Spleen (tissue), 7 donors: ENCODE data around the gene TMEM151A.

Experiments used
- POLR2A ChIP-seq, 3 donors: fragments of 450-650 bp; IDR thresholded peaks; one replicate each; pipeline ENCODE4 v1.5.1; 2017; ENCODE audit warnings: antibody characterized with exemption in 3 of 3, mild to moderate bottlenecking in 1 of 3
- TF ChIP-seq, protein P1 (sequence below), 11 experiments: fragments of 200-600 bp in 7 of 11; fragments of 450-650 bp in 4 of 11; sonication (generic) in 4 of 11; IDR thresholded peaks in 8 of 11; conservative IDR thresholded peaks in 3 of 11; 1 replicate in 7 of 11; 2 replicates in 4 of 11; pipeline versions ENCODE4 v1.4.0 to v1.8.0; 2016 to 2021; ENCODE audit warnings: antibody characterized with exemption in 11 of 11, inconsistent platforms in 4 of 11, mild to moderate bottlenecking in 1 of 11
- donor health status: DM: no; HTN: no; CAD: no; lungs with moderate emphysema.
- donor health status: DM: no; HTN: no; CAD: no.
- donor health status: DM: no; HTN: no; CAD: no.

DNA sequence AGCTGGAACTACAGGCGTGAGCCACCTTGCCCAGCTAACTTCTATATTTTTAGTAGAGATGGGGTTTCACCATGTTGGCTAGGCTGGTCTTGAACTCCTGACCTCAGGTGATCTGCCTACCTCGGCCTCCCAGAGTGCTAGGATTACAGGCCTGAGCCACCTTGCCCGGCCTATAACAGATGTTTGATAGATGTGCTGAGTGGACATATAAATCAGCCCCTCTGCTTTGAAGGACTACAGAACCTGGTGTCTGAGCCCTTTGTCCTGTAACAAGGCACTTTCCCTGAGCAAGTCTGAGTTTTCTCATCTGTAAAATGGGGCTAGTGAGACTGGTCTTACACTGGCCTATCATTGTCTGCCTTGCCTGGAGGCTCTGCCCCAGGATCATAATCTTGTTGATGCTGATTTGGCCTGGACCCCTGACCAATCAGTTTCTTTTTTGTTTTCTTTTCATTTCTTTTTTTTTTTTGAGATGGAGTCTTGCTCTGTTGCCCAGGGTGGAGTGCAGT lies 37.5 kb downstream of the TMEM151A start:
- TF ChIP-seq POLR2A (IDR thresholded peaks at IDR 0.05): no peak
- TF ChIP-seq, protein P1, sequence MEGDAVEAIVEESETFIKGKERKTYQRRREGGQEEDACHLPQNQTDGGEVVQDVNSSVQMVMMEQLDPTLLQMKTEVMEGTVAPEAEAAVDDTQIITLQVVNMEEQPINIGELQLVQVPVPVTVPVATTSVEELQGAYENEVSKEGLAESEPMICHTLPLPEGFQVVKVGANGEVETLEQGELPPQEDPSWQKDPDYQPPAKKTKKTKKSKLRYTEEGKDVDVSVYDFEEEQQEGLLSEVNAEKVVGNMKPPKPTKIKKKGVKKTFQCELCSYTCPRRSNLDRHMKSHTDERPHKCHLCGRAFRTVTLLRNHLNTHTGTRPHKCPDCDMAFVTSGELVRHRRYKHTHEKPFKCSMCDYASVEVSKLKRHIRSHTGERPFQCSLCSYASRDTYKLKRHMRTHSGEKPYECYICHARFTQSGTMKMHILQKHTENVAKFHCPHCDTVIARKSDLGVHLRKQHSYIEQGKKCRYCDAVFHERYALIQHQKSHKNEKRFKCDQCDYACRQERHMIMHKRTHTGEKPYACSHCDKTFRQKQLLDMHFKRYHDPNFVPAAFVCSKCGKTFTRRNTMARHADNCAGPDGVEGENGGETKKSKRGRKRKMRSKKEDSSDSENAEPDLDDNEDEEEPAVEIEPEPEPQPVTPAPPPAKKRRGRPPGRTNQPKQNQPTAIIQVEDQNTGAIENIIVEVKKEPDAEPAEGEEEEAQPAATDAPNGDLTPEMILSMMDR (IDR thresholded peaks at IDR 0.05 in 8 of 11, conservative IDR thresholded peaks at IDR 0.05 in 3 of 11): no peak
